Neural crest cell (in vitro differentiated cells): Measurements from ENCODE around the gene CREBZF. TPM values are rescaled to one million over a fixed set of nuclear protein-coding genes. Genes with fewer than 3 reads are reported as not detected.

ENCODE experiments used
- DNase-seq: peaks from one replicate; pipeline ENCODE4 v3.0.0; 2021; ENCODE audit warnings: low read depth, mixed read lengths, low spot score
- H3K27ac Mint-ChIP-seq: one replicate; pipeline ENCODE4 v1.8.0; 2021; ENCODE audit warnings: mild to moderate bottlenecking, mixed read lengths; ENCODE audit not compliant: unreplicated experiment
- H3K27me3 Mint-ChIP-seq: 2 replicates; pipeline ENCODE4 v1.8.0; 2021; ENCODE audit warnings: low read depth, mild to moderate bottlenecking, mixed read lengths
- H3K36me3 Mint-ChIP-seq: 2 replicates; pipeline ENCODE4 v1.8.0; 2021; ENCODE audit warnings: low read depth, mild to moderate bottlenecking, mixed read lengths
- H3K4me1 Mint-ChIP-seq: 2 replicates; pipeline ENCODE4 v1.8.0; 2021; ENCODE audit warnings: mixed read lengths
- H3K4me3 Mint-ChIP-seq: one replicate; pipeline ENCODE4 v1.8.0; 2021; ENCODE audit warnings: mild to moderate bottlenecking, mixed read lengths
- H3K9me3 Mint-ChIP-seq: 2 replicates; pipeline ENCODE4 v1.8.0; 2021; ENCODE audit warnings: mixed read lengths
- CTCF ChIP-seq: fragments of 200-600 bp; sonication (generic); conservative IDR thresholded peaks from 2 replicates; pipeline ENCODE4 v1.5.0; 2021; ENCODE audit warnings: antibody characterized with exemption, mild to moderate bottlenecking
- total RNA-seq: library from RNA; stranded (reverse); gene quantifications from 2 replicates; pipeline ENCODE4 v1.2.1, GENCODE V29; 2021

CREBZF gene
- total RNA-seq, 1 donor from 2014 or later = 59.7 TPM

- no peak for TF ChIP-seq CTCF
- H3K27ac Mint-ChIP-seq = no peak overlapping the region
- H3K36me3 Mint-ChIP-seq = no peaks in the 10 kb centered on the region
- no peaks in the 10 kb centered on the region for H3K4me1 Mint-ChIP-seq
- no peaks in the 10 kb centered on the region for H3K27me3 Mint-ChIP-seq
- no peaks in the 10 kb centered on the region for H3K9me3 Mint-ChIP-seq
- H3K4me3 Mint-ChIP-seq = no peak overlapping the region
- no peak for DNase-seq
Observed at GRCh38 chr11:85704967-85705366, 40.0 kb upstream of the CREBZF start.

- H3K4me3 Mint-ChIP-seq = no peak overlapping the region
Observed at GRCh38 chr11:85699957-85700741, 35.2 kb upstream of the CREBZF start.

GRCh38 chr11:85698195-85698594 lies 33.3 kb upstream of the CREBZF start:
- TF ChIP-seq CTCF = no peak
- Mint-ChIP-seq H3K27ac (no peak overlapping the region), H3K27me3 (no peaks in the 10 kb centered on the region), H3K4me1 (no peaks in the 10 kb centered on the region), H3K36me3 (no peaks in the 10 kb centered on the region), H3K9me3 (no peaks in the 10 kb centered on the region), H3K4me3 (no peak overlapping the region)
- DNase-seq = no peak

More at GRCh38 chr11:85699957-85700741, 35.2 kb upstream of the CREBZF start:
- Mint-ChIP-seq H3K9me3 (no peaks in the 10 kb centered on the region), H3K27ac (no peak overlapping the region), H3K36me3 (no peaks in the 10 kb centered on the region), H3K27me3 (no peaks in the 10 kb centered on the region), H3K4me1 (no peaks in the 10 kb centered on the region)
- TF ChIP-seq CTCF = no peak
- no peak for DNase-seq

GRCh38 chr11:85697747-85698146 lies 32.8 kb upstream of the CREBZF start:
- no peak overlapping the region for H3K4me3 Mint-ChIP-seq
- no peaks in the 10 kb centered on the region for H3K36me3 Mint-ChIP-seq
- no peaks in the 10 kb centered on the region for H3K9me3 Mint-ChIP-seq
- no peak for DNase-seq
- no peak overlapping the region for H3K27ac Mint-ChIP-seq
- TF ChIP-seq CTCF = no peak
- no peaks in the 10 kb centered on the region for H3K27me3 Mint-ChIP-seq
- no peaks in the 10 kb centered on the region for H3K4me1 Mint-ChIP-seq

GRCh38 chr11:85695546-85695945 lies 30.6 kb upstream of the CREBZF start:
- Mint-ChIP-seq H3K4me1 (no peaks in the 10 kb centered on the region), H3K36me3 (no peaks in the 10 kb centered on the region), H3K27me3 (no peaks in the 10 kb centered on the region), H3K4me3 (no peak overlapping the region), H3K27ac (no peak overlapping the region), H3K9me3 (no peaks in the 10 kb centered on the region)
- DNase-seq = no peak
- TF ChIP-seq CTCF = no peak
